ENCODE data around the gene ATP2B2. TPM values are rescaled to one million over a fixed set of nuclear protein-coding genes. Genes with fewer than 3 reads are reported as not detected.

ATP2B2 gene
- total and polyA plus RNA-seq, 2 donors = 0.13 to 0.53 TPM

DNA sequence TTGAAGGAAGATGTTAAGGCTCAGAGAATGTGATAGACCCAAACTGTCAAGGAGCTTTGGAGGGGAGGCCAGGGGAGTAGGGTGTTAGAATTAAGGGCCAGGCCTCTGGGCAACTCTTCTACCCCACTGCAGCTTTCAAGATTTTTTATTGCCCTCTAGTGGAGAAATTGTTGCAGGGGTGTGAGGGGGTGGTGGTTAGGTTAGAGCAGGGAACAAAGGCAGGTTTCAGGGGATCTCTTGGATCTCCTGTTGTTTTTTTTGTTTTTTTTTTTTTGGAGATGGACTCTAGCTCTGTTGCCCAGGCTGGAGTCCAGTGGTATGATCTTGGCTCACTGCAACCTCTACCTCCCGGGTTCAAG lies 183.1 kb downstream of the ATP2B2 start:
- no peak for DNase-seq (ENCODE audit: extremely low spot score)
- H3K4me3 ChIP-seq (ENCODE audit: low read depth, low read length) = no peak overlapping the region
- no peak overlapping the region for H3K27ac ChIP-seq (ENCODE audit: low read depth)
- 86% methylated on average over 1 of the region's 1 CpG for WGBS
- no peaks in the 10 kb centered on the region for H3K4me1 ChIP-seq (ENCODE audit: insufficient read depth)
- no peaks in the 10 kb centered on the region for H3K36me3 ChIP-seq (ENCODE audit: insufficient read depth)

DNA sequence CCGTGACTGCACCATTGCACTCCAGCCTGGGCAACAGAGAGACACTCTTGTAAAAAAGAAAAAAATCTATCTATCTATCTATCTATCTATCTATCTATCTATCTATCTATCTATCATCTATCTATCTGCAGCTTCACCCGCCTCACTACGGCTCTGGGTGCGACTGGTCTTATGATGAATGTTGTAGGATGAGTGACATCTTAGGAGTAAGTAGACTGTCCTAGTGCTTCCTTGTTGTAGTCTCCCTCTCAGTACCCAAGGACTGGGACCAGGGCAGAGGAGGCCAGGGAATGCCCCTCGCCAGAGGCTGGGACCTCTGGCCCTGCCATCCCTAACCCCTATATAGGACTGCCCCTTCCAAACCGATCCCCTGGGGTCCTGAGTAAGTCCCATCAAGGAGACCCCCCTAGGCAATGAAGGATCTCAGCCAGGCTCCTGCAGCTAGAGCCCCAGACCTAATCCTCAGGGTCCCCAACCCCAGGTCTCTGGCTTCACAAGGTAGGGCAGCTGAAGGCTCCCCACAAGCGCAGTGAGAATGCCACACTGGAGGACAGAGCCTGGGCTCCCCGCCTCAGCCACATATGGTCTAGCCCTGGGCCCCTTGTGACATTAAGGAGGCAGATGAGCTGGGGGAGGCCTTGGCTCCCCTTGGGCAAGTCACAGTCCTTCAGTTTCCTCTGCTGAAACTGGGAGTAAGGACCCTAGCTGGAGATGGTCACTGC lies 183.6 kb downstream of the ATP2B2 start:
- Histone ChIP-seq H3K4me3 (ENCODE audit: low read depth, low read length) (no peak overlapping the region), H3K36me3 (ENCODE audit: insufficient read depth) (no peaks in the 10 kb centered on the region), H3K4me1 (ENCODE audit: insufficient read depth) (no peaks in the 10 kb centered on the region), H3K27ac (ENCODE audit: low read depth) (no peak overlapping the region)
- 95% methylated on average over 8 of the region's 8 CpGs for WGBS
- no peak for DNase-seq (ENCODE audit: extremely low spot score)

DNA sequence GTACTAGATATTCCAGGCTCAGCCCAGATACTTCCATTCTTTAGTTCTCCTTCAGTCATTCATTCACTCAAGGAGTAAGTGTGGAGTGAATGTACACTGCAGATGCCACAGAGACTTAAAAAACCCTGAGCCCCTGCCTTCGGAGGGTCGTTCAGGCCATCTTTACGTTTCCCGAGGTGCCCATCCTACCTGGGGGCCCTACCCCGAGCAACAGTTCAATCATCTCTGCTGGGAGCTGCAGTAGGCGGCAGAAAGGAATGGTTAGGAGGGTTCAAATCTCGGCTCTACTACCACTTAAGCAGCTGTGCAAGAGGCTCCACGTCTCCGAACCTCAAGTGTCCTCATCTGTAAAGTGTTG lies 185.1 kb downstream of the ATP2B2 start:
- 0% methylated on average over 9 of the region's 9 CpGs for WGBS
- no peak for DNase-seq (ENCODE audit: extremely low spot score)
- no peaks in the 10 kb centered on the region for H3K36me3 ChIP-seq (ENCODE audit: insufficient read depth)
- peak overlapping the region; percentile 73 for H3K4me3 ChIP-seq (ENCODE audit: low read depth, low read length)
- H3K27ac ChIP-seq (ENCODE audit: low read depth) = peak overlapping the region; percentile 17
- H3K4me1 ChIP-seq (ENCODE audit: insufficient read depth) = no peaks in the 10 kb centered on the region

DNA sequence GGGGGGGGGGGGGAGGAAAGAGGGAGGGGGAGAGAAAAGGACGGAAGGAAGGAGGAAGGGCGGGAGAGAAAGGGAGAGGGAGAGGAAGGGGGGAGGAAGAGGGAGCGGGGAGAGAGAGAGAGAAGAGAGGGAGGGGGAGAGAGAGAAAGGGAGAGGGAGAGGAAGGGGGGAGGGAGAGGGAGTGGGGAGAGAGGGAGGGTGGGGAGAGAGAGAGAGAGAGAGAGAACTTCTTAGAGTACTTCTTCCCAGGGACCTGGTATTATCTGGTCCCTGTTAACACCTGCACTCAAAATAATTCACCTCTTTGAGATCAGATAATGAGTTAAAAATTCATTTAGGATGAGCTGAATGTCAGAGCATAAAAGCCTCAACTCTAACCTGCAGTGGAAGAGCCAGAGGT lies 185.6 kb downstream of the ATP2B2 start:
- Histone ChIP-seq H3K36me3 (ENCODE audit: insufficient read depth) (no peaks in the 10 kb centered on the region), H3K27ac (ENCODE audit: low read depth) (no peak overlapping the region), H3K4me1 (ENCODE audit: insufficient read depth) (no peaks in the 10 kb centered on the region), H3K4me3 (ENCODE audit: low read depth, low read length) (peak overlapping the region; percentile 73)
- no peak for DNase-seq (ENCODE audit: extremely low spot score)
- WGBS = 5% methylated on average over 3 of the region's 3 CpGs

DNA sequence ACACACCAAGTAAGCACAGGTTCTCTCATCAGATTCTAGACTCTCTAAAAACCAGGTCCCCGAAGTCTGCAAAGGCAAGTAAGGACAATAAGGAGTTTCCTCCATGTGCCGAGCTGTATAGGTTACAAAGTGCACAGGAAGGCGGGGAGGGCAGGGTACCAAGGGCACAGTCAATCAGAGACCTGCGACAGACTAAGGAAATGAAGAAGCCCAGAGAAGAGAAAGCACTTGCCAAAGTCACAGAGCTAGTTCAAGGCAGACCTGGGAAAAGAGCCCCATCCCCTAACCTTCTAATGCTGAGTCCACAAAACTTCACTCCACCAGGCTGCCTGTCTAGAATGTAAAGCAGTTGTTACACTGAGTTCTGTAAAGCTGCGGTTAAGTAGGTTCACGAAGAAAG lies 186.1 kb downstream of the ATP2B2 start:
- no peak overlapping the region for H3K27ac ChIP-seq (ENCODE audit: low read depth)
- DNase-seq (ENCODE audit: extremely low spot score) = no peak
- no peaks in the 10 kb centered on the region for H3K4me1 ChIP-seq (ENCODE audit: insufficient read depth)
- H3K4me3 ChIP-seq (ENCODE audit: low read depth, low read length) = no peak overlapping the region
- no peaks in the 10 kb centered on the region for H3K36me3 ChIP-seq (ENCODE audit: insufficient read depth)
- 71% methylated on average over 6 of the region's 6 CpGs for WGBS

DNA sequence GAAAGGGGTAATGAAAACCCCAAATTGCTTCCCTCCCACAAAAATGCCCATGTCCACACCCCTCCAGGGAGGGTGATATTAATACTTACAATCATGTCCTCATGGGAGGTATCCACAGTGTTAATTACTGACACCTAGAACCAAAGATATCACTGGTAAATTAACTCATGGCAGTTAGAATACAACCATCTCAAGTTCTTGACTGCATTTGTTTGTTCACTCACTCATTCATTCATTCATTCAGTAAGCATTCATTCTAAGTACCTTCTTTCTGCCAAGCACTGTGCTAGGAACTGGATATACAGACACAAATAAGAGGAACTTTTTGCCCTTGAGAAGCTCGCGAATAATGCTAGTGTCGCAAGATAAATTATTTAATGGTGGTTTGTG lies 187.4 kb downstream of the ATP2B2 start:
- DNase-seq (ENCODE audit: extremely low spot score) = no peak
- Histone ChIP-seq H3K4me3 (ENCODE audit: low read depth, low read length) (no peak overlapping the region), H3K27ac (ENCODE audit: low read depth) (no peak overlapping the region), H3K36me3 (ENCODE audit: insufficient read depth) (no peaks in the 10 kb centered on the region), H3K4me1 (ENCODE audit: insufficient read depth) (no peaks in the 10 kb centered on the region)
- 95% methylated on average over 3 of the region's 3 CpGs for WGBS

DNA sequence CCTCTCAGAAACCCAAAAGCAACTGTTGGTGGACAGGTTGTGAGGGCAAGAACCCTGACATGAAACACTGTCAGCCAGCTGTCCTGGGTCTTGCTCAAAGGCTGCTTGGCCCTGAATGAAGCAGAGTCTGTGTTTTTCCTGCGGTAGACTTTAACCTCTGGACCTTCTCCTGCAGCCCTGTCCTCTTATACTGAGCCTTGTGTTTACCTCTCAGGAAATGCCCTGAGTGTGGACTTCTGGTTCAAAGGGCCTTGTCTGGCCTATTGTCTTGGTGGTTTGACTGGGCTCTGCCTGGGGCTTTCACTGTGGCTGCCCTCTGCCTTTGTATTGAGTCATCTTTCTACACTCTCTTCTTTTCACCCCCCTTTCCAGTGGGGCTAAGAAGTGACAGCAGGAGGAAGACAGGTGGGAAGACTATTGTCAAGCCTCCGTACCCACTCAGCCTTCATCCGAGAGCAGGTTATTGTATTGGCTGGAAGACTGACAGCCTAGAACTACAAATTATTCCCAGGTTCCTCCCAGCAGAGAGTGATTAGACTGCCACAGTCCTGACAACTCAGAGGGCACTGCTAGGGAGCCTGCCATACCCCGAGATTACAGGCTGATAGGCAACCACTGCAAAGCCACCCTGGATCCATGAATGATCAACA lies 187.9 kb downstream of the ATP2B2 start:
- DNase-seq (ENCODE audit: extremely low spot score) = no peak
- 92% methylated on average over 4 of the region's 4 CpGs for WGBS
- Histone ChIP-seq H3K4me1 (ENCODE audit: insufficient read depth) (no peaks in the 10 kb centered on the region), H3K4me3 (ENCODE audit: low read depth, low read length) (no peak overlapping the region), H3K27ac (ENCODE audit: low read depth) (no peak overlapping the region), H3K36me3 (ENCODE audit: insufficient read depth) (no peaks in the 10 kb centered on the region)

DNA sequence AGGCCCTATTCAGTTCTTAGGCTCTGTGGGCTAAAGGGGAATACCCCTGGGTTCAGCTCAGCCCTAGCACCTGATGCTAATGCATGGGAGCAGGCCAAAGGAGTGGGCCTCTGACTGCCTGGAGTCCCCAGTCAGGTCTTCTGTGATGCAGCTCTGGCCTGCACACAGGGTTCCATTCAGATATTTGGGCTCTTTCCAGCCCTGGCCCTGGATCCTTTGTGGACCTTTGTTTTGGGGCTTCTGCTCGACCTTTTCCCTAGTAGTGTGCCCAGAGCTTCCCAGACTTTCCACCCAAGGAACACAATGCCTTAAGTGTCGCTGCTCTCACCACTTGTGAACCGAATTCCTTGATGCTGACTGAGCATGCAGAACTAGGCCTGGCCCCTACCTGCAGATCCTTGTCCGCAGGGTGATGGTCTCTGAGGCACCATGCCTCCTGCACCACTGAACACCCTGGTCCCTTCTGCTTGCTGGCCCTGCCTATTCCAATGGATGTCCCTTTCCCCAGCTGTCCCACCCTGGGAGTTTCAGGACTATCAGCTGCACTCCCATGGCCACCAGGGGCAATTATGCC lies 189.5 kb downstream of the ATP2B2 start:
- H3K27ac ChIP-seq (ENCODE audit: low read depth) = no peak overlapping the region
- H3K36me3 ChIP-seq (ENCODE audit: insufficient read depth) = no peaks in the 10 kb centered on the region
- no peak for DNase-seq (ENCODE audit: extremely low spot score)
- H3K4me3 ChIP-seq (ENCODE audit: low read depth, low read length) = no peak overlapping the region
- WGBS = 89% methylated on average over 4 of the region's 4 CpGs
- no peaks in the 10 kb centered on the region for H3K4me1 ChIP-seq (ENCODE audit: insufficient read depth)

DNA sequence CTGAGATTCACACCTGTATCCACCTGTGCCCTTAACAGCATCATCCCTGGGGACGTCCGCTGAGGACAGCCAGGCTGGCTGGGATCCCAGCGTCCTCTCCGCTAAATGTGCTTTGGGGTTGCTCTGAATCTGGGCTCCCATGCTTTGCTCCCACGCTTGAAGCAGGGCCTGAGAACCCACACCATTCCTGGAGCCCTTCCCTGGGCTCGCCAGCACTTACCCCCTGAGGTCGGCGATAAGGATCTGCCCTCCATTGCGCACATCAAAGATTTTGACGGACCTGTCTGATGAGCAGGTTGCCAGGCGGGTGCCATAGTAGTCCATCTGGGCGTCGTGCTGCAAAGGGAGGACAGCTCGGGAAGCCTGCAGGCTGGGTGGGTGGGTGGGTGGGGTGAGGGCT lies 190.3 kb downstream of the ATP2B2 start:
- 90% methylated on average over 14 of the region's 14 CpGs for WGBS
- Histone ChIP-seq H3K36me3 (ENCODE audit: insufficient read depth) (no peaks in the 10 kb centered on the region), H3K4me1 (ENCODE audit: insufficient read depth) (no peaks in the 10 kb centered on the region), H3K27ac (ENCODE audit: low read depth) (no peak overlapping the region), H3K4me3 (ENCODE audit: low read depth, low read length) (no peak overlapping the region)
- no peak for DNase-seq (ENCODE audit: extremely low spot score)

DNA sequence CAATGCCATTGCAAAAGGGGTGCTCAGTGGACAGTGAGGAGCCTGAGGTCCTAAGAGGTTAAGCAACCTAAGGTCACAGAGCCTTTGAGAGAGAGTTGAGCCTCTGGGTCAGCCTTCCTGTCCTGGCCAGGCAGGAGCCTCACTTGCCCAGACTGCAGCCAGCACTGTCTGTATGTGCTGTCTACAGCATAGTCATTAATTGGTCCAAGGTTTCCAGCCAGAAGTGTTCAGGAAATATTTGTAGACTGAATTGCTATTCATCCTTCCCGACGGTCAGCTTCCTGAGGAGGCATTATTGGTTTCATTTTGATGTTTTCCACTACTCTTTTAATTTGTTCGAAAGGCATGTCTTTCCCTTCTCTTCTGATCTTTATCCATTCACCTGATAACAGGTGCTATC lies 192.5 kb downstream of the ATP2B2 start:
- Histone ChIP-seq H3K4me1 (ENCODE audit: insufficient read depth) (no peaks in the 10 kb centered on the region), H3K4me3 (ENCODE audit: low read depth, low read length) (no peak overlapping the region), H3K27ac (ENCODE audit: low read depth) (no peak overlapping the region), H3K36me3 (ENCODE audit: insufficient read depth) (no peaks in the 10 kb centered on the region)
- 81% methylated on average over 3 of the region's 3 CpGs for WGBS
- DNase-seq (ENCODE audit: extremely low spot score) = no peak

DNA sequence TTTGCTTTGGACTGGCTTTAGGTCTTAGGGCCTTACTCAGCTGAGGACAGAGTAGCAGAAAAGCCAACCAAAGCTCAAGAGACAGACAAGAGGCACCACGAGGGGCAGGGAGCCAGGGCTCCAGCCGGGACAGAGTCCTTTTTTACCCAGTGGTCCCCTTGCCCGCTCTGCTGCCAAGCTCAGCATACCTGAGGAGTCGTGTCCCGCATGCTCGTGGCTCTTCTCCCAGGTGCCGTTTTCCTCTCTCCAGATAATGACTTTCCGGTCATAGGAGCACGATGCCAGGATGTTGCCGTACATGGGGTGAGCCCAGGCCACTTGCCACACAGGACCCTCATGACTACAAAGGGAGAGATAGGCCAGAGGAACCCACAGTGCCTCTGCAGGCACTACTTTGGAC lies 193.0 kb downstream of the ATP2B2 start:
- Histone ChIP-seq H3K4me3 (ENCODE audit: low read depth, low read length) (no peak overlapping the region), H3K36me3 (ENCODE audit: insufficient read depth) (no peaks in the 10 kb centered on the region), H3K27ac (ENCODE audit: low read depth) (no peak overlapping the region), H3K4me1 (ENCODE audit: insufficient read depth) (no peaks in the 10 kb centered on the region)
- WGBS = 85% methylated on average over 10 of the region's 10 CpGs
- DNase-seq (ENCODE audit: extremely low spot score) = no peak

DNA sequence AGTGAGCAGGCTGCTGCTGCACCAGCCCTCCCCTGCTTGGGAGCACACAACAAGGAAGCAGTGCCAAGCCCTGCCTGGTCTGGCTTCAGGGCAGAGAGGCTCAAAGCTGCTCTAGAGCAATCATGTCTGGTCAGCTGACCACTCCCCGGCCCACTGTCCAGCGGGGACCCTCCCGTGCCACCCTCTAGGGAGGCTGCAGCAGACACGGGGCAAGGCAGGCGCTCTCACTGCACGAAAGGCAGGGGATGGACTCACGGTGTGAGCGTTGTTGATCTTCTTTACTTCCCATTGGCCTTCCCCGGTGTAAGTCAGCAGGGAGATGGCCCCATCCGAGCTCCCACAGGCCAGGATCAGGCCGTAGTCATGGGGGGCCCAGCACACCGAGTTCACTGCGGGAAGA lies 193.7 kb downstream of the ATP2B2 start:
- WGBS = 91% methylated on average over 13 of the region's 13 CpGs

DNA sequence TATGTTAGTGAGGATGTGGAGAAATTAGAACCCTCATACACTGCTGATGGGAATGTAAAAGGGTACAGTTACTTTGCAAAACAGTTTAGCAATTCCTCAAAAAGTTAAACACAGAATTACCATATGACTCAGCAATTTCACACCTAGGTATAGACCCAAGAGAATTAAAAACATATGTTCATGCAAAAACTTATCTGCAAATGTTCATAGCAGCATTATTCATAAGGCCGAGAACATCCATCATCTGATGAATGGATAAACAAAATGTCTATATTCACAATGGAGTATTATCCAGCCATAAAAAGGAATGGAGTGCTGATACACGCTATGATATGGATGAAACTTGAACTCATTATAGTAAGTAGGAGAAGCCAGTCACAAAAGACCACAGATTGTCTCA lies 194.8 kb downstream of the ATP2B2 start:
- WGBS = 92% methylated on average over 2 of the region's 2 CpGs
- Histone ChIP-seq H3K4me3 (ENCODE audit: low read depth, low read length) (no peak overlapping the region), H3K36me3 (ENCODE audit: insufficient read depth) (no peaks in the 10 kb centered on the region), H3K4me1 (ENCODE audit: insufficient read depth) (no peaks in the 10 kb centered on the region), H3K27ac (ENCODE audit: low read depth) (no peak overlapping the region)
- no peak for DNase-seq (ENCODE audit: extremely low spot score)

More for the DNA sequence above, 193.7 kb downstream of the ATP2B2 start:
- Histone ChIP-seq H3K36me3 (ENCODE audit: insufficient read depth) (no peaks in the 10 kb centered on the region), H3K27ac (ENCODE audit: low read depth) (no peak overlapping the region), H3K4me1 (ENCODE audit: insufficient read depth) (no peaks in the 10 kb centered on the region), H3K4me3 (ENCODE audit: low read depth, low read length) (no peak overlapping the region)
- DNase-seq (ENCODE audit: extremely low spot score) = no peak

DNA sequence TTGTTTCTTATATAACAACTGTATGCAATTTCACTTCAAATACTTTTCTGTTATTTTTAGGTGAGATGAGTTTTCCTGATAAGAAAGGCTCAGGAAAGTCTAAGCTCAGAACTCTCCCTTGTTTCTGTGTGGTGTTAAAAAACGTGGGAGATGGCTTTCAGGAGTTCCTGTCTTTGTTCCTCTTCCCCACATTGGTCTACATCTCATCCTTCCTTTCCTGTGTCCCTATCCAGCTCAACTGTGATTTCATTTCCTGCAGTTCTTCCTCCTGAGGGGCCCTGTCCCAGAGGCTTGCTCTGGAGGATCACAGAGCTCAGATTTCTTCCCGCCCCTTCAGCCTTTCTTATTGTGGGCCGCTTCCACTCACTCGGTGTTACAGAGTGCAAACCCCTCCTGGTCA lies 195.7 kb downstream of the ATP2B2 start:
- Histone ChIP-seq H3K36me3 (ENCODE audit: insufficient read depth) (no peaks in the 10 kb centered on the region), H3K4me3 (ENCODE audit: low read depth, low read length) (no peak overlapping the region), H3K4me1 (ENCODE audit: insufficient read depth) (no peaks in the 10 kb centered on the region), H3K27ac (ENCODE audit: low read depth) (no peak overlapping the region)
- DNase-seq (ENCODE audit: extremely low spot score) = no peak
- 55% methylated on average over 4 of the region's 4 CpGs for whole genome bisulfite sequencing
